Liver (tissue), 9 donors: ENCODE measurements around the gene KATNAL2. TPM values are rescaled to one million over a fixed set of nuclear protein-coding genes. Genes with fewer than 3 reads are reported as not detected.

Experiments
- DNase-seq: peaks from one replicate; pipeline ENCODE4 v3.0.0-alpha.2; 2017; ENCODE audit warnings: low spot score
- H3K27ac ChIP-seq, 2 donors: one replicate each; pipeline ENCODE4 v1.7.0; 2013; ENCODE audit warnings: inconsistent platforms in 2 of 2, low read length in 2 of 2, control low read depth in 1 of 2, low read depth in 1 of 2, mild to moderate bottlenecking in 1 of 2
- H3K27me3 ChIP-seq, 4 donors: one replicate each; pipeline versions ENCODE4 v1.6.1 to v1.7.0; 2013; ENCODE audit warnings: low read length in 3 of 4, inconsistent platforms in 1 of 4, mild to moderate bottlenecking in 1 of 4, moderate library complexity in 1 of 4; ENCODE audit not compliant: control insufficient read depth in 4 of 4, insufficient read depth in 4 of 4
- H3K36me3 ChIP-seq, 4 donors: one replicate each; pipeline versions ENCODE4 v1.6.1 to v1.7.0; 2013; ENCODE audit warnings: low read length in 3 of 4, mild to moderate bottlenecking in 3 of 4, low read depth in 1 of 4, moderate library complexity in 1 of 4; ENCODE audit not compliant: control insufficient read depth in 4 of 4, insufficient read depth in 3 of 4
- H3K4me1 ChIP-seq, 4 donors: one replicate each; pipeline versions ENCODE4 v1.6.1 to v1.7.0; 2013; ENCODE audit warnings: low read length in 3 of 4, mild to moderate bottlenecking in 3 of 4, moderate library complexity in 1 of 4; ENCODE audit not compliant: control insufficient read depth in 4 of 4, insufficient read depth in 4 of 4
- H3K4me3 ChIP-seq, 3 donors: one replicate each; pipeline versions ENCODE4 v1.6.1 to v1.7.0; 2013; ENCODE audit warnings: low read length in 3 of 3, control low read depth in 1 of 3, low read depth in 1 of 3, mild to moderate bottlenecking in 1 of 3
- H3K9ac ChIP-seq, 2 donors: one replicate each; pipeline ENCODE4 v1.7.0; 2013; ENCODE audit warnings: low read length in 2 of 2, mild to moderate bottlenecking in 2 of 2, moderate library complexity in 2 of 2, control low read depth in 1 of 2, low read depth in 1 of 2
- H3K9me3 ChIP-seq, 4 donors: one replicate each; pipeline versions ENCODE4 v1.6.1 to v1.7.0; 2013; ENCODE audit warnings: low read length in 3 of 4; ENCODE audit not compliant: control insufficient read depth in 4 of 4
- EGR1 ChIP-seq, 2 donors: IDR thresholded peaks; 2 replicates each; pipeline ENCODE4 v1.6.1; 2016 to 2018; ENCODE audit warnings: antibody characterized with exemption in 2 of 2, low read depth in 2 of 2
- FOXA1 ChIP-seq: IDR thresholded peaks from 2 replicates; pipeline ENCODE4 v1.6.1; 2016; ENCODE audit warnings: antibody characterized with exemption
- FOXA2 ChIP-seq: IDR thresholded peaks from 2 replicates; pipeline ENCODE4 v1.6.1; 2016; ENCODE audit warnings: antibody characterized with exemption
- GABPA ChIP-seq, 2 donors: IDR thresholded peaks in 1 of 2; conservative IDR thresholded peaks in 1 of 2; 2 replicates each; pipeline ENCODE4 v1.6.1; 2016; ENCODE audit warnings: antibody characterized with exemption in 2 of 2, mild to moderate bottlenecking in 1 of 2, moderate library complexity in 1 of 2
- HNF4A ChIP-seq, 2 donors: conservative IDR thresholded peaks; 2 replicates each; pipeline ENCODE4 v1.6.1; 2016; ENCODE audit warnings: antibody characterized with exemption in 2 of 2, mild to moderate bottlenecking in 2 of 2
- HNF4G ChIP-seq: IDR thresholded peaks from 2 replicates; pipeline ENCODE4 v1.6.1; 2016; ENCODE audit warnings: antibody characterized with exemption
- JUND ChIP-seq, 2 donors: IDR thresholded peaks; 2 replicates each; pipeline ENCODE4 v1.6.1; 2016; ENCODE audit warnings: antibody characterized with exemption in 2 of 2
- NR2F2 ChIP-seq: IDR thresholded peaks from 2 replicates; pipeline ENCODE4 v1.6.1; 2016; ENCODE audit warnings: antibody characterized with exemption
- RAD21 ChIP-seq, 2 donors: IDR thresholded peaks; 2 replicates each; pipeline ENCODE4 v1.6.1; 2016; ENCODE audit warnings: antibody characterized with exemption in 2 of 2, mild to moderate bottlenecking in 2 of 2
- RXRA ChIP-seq, 2 donors: IDR thresholded peaks; 2 replicates each; pipeline ENCODE4 v1.6.1; 2017 to 2018; ENCODE audit warnings: antibody characterized with exemption in 2 of 2, mild to moderate bottlenecking in 1 of 2
- SP1 ChIP-seq: IDR thresholded peaks from 2 replicates; pipeline ENCODE4 v1.6.1; 2018; ENCODE audit warnings: antibody characterized with exemption, mild to moderate bottlenecking
- TAF1 ChIP-seq: conservative IDR thresholded peaks from 2 replicates; pipeline ENCODE4 v1.6.1; 2016; ENCODE audit warnings: antibody characterized with exemption, mild to moderate bottlenecking
- YY1 ChIP-seq: IDR thresholded peaks from 2 replicates; pipeline ENCODE4 v1.6.1; 2016; ENCODE audit warnings: antibody characterized with exemption, mild to moderate bottlenecking
- WGBS: extraction: QIAGEN DNeasy Blood & Tissue Kit; methylation state at CpG from one replicate; pipeline ENCODE4 v1.1.7; 2013; 5-methylcytosine and 5-hydroxymethylcytosine counted together
- polyA plus RNA-seq, 2 donors: library from polyadenylated mRNA; stranded (reverse) in 1 of 2; unstranded in 1 of 2; fragments of 200-250 nt in 1 of 2; fragments of >200 nt in 1 of 2; fragmentation: Nextera tagmentation in 1 of 2; extraction: Ambion mirVana in 1 of 2; gene quantifications; one replicate each; pipeline versions ENCODE4 v1.2.1 to v1.2.3, GENCODE V29; 2013 to 2015
- total RNA-seq, 2 donors: library from RNA; depleted of rRNA; stranded (reverse); fragments of >200 nt; gene quantifications; one replicate each; pipeline ENCODE4 v1.2.3, GENCODE V29; 2014
- TF ChIP-seq, protein P1 (sequence below): IDR thresholded peaks from 2 replicates; pipeline ENCODE4 v1.6.1; 2016; ENCODE audit warnings: antibody characterized with exemption, mild to moderate bottlenecking
- TF ChIP-seq, protein P2 (sequence below): IDR thresholded peaks from 2 replicates; pipeline ENCODE4 v1.6.1; 2016; ENCODE audit warnings: antibody characterized with exemption
- TF ChIP-seq, protein P3 (sequence below): IDR thresholded peaks from 2 replicates; pipeline ENCODE4 v1.6.1; 2016; ENCODE audit warnings: antibody characterized with exemption
- TF ChIP-seq, protein P4 (sequence below): fragments of 150-350 bp; IDR thresholded peaks from 2 replicates; pipeline ENCODE4 v1.5.1; 2017; ENCODE audit warnings: improper control_type of control experiment, low read depth, low read length; ENCODE audit not compliant: missing input control
- TF ChIP-seq, protein P5 (sequence below): IDR thresholded peaks from 2 replicates; pipeline ENCODE4 v1.6.1; 2016; ENCODE audit warnings: antibody characterized with exemption
- donor health status: healthy.
- donor health status: healthy.
- donor health status: healthy.
- donor health status: healthy.
- donor health status: healthy.

KATNAL2 gene
- total and polyA plus RNA-seq, 4 donors: 0.42 to 4.8 (median 1.5) TPM

DNA sequence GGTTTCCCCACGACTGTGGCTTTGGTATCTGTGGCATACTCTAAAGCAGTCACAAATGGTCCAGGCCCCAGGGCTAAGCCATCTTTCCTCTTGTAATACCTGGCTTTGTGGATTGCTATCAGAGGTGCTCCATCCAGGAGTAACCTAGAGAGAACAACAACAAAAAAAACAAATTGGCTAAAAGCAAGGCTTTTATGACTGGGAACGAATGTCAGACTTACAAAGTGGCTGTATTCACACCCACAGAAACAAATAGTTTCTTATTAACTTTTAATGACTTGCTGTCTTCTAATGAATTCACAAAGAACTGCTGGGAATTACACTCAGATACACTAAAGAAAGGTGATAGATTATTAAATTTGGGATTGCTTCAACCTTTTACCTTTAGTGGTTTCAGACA lies 197.8 kb downstream of the KATNAL2 start:
- Histone ChIP-seq H3K27ac (no peak overlapping the region), H3K27me3 (no peaks in the 10 kb centered on the region), H3K9ac (no peak overlapping the region), H3K4me3 (no peak overlapping the region), H3K4me1 (no peaks in the 10 kb centered on the region), H3K36me3 (peaks cover 7 to 30% (median 27%) of the 10 kb centered on the region in 4 donors), H3K9me3 (no peaks in the 10 kb centered on the region)
- WGBS: 89% methylated on average over 2 of the region's 2 CpGs
- no peak for DNase-seq
- TF ChIP-seq, protein P1, sequence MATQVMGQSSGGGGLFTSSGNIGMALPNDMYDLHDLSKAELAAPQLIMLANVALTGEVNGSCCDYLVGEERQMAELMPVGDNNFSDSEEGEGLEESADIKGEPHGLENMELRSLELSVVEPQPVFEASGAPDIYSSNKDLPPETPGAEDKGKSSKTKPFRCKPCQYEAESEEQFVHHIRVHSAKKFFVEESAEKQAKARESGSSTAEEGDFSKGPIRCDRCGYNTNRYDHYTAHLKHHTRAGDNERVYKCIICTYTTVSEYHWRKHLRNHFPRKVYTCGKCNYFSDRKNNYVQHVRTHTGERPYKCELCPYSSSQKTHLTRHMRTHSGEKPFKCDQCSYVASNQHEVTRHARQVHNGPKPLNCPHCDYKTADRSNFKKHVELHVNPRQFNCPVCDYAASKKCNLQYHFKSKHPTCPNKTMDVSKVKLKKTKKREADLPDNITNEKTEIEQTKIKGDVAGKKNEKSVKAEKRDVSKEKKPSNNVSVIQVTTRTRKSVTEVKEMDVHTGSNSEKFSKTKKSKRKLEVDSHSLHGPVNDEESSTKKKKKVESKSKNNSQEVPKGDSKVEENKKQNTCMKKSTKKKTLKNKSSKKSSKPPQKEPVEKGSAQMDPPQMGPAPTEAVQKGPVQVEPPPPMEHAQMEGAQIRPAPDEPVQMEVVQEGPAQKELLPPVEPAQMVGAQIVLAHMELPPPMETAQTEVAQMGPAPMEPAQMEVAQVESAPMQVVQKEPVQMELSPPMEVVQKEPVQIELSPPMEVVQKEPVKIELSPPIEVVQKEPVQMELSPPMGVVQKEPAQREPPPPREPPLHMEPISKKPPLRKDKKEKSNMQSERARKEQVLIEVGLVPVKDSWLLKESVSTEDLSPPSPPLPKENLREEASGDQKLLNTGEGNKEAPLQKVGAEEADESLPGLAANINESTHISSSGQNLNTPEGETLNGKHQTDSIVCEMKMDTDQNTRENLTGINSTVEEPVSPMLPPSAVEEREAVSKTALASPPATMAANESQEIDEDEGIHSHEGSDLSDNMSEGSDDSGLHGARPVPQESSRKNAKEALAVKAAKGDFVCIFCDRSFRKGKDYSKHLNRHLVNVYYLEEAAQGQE: no peak
- no peak for TF ChIP-seq JUND (IDR thresholded peaks at IDR 0.05)
- TF ChIP-seq YY1: no peak
- TF ChIP-seq, protein P2, sequence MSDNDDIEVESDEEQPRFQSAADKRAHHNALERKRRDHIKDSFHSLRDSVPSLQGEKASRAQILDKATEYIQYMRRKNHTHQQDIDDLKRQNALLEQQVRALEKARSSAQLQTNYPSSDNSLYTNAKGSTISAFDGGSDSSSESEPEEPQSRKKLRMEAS: no peak
- TF ChIP-seq RAD21 (IDR thresholded peaks at IDR 0.05): no peak
- TF ChIP-seq SP1: no peak
- TF ChIP-seq, protein P3, sequence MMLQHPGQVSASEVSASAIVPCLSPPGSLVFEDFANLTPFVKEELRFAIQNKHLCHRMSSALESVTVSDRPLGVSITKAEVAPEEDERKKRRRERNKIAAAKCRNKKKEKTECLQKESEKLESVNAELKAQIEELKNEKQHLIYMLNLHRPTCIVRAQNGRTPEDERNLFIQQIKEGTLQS: no peak
- no peak for TF ChIP-seq RXRA (IDR thresholded peaks at IDR 0.05)
- TF ChIP-seq TAF1: no peak
- no peak for TF ChIP-seq HNF4G
- TF ChIP-seq GABPA (IDR thresholded peaks at IDR 0.05 in 1 of 2, conservative IDR thresholded peaks at IDR 0.05 in 1 of 2): no peak
- no peak for TF ChIP-seq NR2F2
- TF ChIP-seq, protein P4, sequence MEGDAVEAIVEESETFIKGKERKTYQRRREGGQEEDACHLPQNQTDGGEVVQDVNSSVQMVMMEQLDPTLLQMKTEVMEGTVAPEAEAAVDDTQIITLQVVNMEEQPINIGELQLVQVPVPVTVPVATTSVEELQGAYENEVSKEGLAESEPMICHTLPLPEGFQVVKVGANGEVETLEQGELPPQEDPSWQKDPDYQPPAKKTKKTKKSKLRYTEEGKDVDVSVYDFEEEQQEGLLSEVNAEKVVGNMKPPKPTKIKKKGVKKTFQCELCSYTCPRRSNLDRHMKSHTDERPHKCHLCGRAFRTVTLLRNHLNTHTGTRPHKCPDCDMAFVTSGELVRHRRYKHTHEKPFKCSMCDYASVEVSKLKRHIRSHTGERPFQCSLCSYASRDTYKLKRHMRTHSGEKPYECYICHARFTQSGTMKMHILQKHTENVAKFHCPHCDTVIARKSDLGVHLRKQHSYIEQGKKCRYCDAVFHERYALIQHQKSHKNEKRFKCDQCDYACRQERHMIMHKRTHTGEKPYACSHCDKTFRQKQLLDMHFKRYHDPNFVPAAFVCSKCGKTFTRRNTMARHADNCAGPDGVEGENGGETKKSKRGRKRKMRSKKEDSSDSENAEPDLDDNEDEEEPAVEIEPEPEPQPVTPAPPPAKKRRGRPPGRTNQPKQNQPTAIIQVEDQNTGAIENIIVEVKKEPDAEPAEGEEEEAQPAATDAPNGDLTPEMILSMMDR: no peak
- no peak for TF ChIP-seq FOXA2
- no peak for TF ChIP-seq FOXA1
- TF ChIP-seq, protein P5, sequence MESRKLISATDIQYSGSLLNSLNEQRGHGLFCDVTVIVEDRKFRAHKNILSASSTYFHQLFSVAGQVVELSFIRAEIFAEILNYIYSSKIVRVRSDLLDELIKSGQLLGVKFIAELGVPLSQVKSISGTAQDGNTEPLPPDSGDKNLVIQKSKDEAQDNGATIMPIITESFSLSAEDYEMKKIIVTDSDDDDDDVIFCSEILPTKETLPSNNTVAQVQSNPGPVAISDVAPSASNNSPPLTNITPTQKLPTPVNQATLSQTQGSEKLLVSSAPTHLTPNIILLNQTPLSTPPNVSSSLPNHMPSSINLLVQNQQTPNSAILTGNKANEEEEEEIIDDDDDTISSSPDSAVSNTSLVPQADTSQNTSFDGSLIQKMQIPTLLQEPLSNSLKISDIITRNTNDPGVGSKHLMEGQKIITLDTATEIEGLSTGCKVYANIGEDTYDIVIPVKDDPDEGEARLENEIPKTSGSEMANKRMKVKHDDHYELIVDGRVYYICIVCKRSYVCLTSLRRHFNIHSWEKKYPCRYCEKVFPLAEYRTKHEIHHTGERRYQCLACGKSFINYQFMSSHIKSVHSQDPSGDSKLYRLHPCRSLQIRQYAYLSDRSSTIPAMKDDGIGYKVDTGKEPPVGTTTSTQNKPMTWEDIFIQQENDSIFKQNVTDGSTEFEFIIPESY: no peak
- TF ChIP-seq HNF4A (conservative IDR thresholded peaks at IDR 0.05): no peak

DNA sequence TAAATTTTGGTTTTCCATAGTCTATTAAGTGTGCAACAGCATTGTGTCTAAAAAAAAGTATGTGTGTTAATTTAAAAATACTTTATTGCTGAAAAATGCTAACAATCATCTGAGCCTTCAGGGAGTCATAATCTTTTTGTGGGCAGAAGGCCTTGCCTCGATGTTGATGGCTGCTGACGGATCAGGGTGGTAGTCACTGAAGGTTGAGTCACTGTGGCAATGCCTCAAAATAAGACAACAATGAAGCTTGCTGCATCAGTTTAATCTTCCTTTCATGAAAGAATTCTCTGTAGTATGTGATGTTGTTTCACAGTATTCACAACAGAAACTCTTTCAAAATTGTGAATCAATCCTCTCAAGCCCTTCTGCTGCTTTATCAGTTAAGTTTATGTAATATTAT lies 201.6 kb downstream of the KATNAL2 start:
- no peaks in the 10 kb centered on the region for H3K27me3 ChIP-seq
- peaks cover 6 to 12% (median 8%) of the 10 kb centered on the region in 4 donors for H3K36me3 ChIP-seq
- no peak overlapping the region for H3K9ac ChIP-seq
- TF ChIP-seq, protein P3: no peak
- TF ChIP-seq FOXA1 (no peak), JUND (IDR thresholded peaks at IDR 0.05) (no peak), YY1 (no peak), EGR1 (IDR thresholded peaks at IDR 0.05; ENCODE audit: low read depth in 2 of 2) (no peak), TAF1 (no peak), RAD21 (IDR thresholded peaks at IDR 0.05) (no peak)
- TF ChIP-seq, protein P1: no peak
- TF ChIP-seq, protein P2: no peak
- H3K4me3 ChIP-seq: no peak overlapping the region
- H3K4me1 ChIP-seq: no peaks in the 10 kb centered on the region
- no peak overlapping the region for H3K27ac ChIP-seq
- H3K9me3 ChIP-seq: no peaks in the 10 kb centered on the region
- WGBS: 95% methylated on average over 2 of the region's 2 CpGs
- DNase-seq: no peak
